Nucleus accumbens (tissue), 56 donors: ENCODE measurements around the gene MKNK2.
A peak's percentile ranks its signal among the peaks of the same experiment; 100 is the strongest.
"Not testable (repeated sequence)": the region's sequence is repeated elsewhere in the genome, so short reads cannot be mapped to it uniquely, and the experiment has no call there.

Source experiments
- DNase-seq, 56 donors: peaks; one replicate each; lab custom pipeline; 2025; lab: John Stamatoyannopoulos, UW

MKNK2 gene

DNA sequence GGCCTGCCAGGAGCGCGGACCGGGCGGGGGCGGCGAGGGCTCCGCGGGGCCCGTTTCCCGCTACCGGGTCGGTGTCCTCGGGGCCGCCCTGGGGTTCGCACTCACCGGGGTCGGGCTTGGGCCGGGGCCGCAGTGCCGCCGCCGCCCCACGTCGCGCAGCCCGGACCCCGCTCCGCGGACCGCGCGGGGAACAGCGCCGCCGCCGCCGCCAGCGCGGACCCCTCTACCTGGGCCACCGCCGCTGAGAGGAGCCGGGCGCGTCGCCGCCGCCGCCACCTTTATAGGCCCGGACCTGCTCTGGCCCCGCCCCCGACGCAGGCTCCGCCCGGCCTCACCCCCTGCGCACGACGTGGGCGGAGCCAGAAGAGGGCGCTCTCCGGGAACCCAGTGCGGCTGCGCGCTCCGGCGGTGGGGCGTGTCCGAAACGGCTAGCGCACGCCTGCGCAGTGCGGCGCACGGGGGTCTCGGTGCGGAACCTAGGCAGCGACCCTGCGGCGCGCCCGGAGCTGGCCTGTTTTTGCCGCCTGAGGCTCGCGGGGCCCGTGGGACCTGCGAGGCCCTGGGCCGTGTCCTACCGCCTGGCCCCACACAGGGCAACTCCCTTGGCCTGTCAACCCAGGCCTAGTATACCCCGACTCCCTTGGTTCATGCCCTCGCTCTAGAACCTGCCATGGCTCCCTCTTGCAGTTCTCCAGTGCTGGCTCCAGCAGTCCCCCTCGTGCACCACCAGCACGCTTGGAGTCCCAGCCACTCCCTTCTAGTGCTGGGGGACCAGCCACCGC lies at the start of gene MKNK2:
TSS of gene MKNK2 (minus strand) at position 254 of the 782 bp plus-strand sequence. CDS start 393 bp downstream, outside the sequence.
- peak in 55 of 56 donors; percentile 40 to 96 (median 88) for DNase-seq

DNA sequence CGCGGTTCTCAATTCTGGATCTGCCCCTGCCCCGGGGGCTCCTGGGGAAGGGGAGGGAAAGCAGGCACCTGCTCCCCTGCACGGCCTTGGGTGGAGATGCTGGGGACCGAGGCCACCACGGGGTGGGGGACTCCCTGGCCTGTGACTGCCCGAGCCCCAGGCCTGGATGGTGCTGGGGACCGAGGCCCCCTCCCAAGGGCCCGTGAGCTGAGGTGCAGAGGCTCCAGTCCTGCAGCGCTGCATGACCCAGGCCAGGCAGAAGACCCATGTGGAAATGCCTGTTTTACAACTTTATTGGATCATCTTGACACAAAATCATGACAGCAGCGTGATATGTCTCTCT lies 49.6 kb upstream of the MKNK2 start:
- DNase-seq = no peak

DNA sequence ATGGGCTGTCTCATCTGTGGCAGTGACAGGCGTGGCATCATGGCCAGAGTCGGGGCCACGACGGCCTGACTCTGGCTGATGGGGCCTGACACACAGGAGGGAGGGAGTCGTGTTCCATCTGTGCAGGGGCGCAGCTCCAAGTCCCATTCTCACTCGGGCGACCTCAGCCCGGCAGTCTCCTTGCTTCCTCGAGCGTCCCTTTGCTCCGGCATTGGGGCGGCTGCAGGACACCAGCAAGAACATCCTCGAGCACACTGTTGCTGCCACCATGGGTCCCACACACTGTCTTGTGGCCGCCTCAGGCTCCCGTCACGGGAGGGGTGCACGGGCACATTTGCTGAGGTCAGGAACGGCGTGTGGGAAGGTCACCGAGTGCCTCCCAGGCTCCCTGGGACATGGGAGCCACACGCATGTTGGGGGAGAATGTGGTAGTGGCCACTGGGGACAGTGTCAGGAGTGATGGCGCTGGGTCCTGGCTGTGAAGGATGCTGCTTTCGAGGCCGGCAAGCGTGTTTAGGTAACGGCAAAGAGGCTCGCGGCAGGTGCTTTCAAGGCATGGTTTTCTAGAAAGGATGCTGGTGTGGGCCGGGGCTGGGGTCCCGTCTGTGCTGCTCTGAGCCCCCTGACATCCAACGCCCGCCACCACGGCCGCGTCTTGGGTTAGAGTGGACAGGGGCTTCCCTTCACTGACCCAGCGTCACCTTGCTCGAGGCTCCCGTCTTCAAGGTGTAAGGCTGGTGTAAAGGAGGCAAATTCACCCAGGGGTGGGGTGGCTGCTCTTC lies 49.1 kb upstream of the MKNK2 start:
- no peak for DNase-seq

- DNase-seq = no peak
Observed at GRCh38 chr19:2099054-2099501, 48.0 kb upstream of the MKNK2 start.

- peak in 1 of 56 donors; percentile 26 for DNase-seq
Observed at GRCh38 chr19:2097886-2098327, 46.9 kb upstream of the MKNK2 start.

GRCh38 chr19:2097203-2097885 lies 46.3 kb upstream of the MKNK2 start:
- DNase-seq = peak in 2 of 56 donors; percentile 34 to 45

GRCh38 chr19:2096480-2097202 lies 45.6 kb upstream of the MKNK2 start, which contains the start of gene IZUMO4:
TSS of gene IZUMO4 (plus strand) at chr19:2096915. CDS start at chr19:2096946, 31 bp downstream.
- DNase-seq = peak; percentile 88 to 100 (median 99)

- peak in 30 of 56 donors; percentile 75 to 99 (median 96) for DNase-seq
Observed at GRCh38 chr19:2096034-2096479, 45.0 kb upstream of the MKNK2 start, which contains the start of gene MOB3A. TSS of gene MOB3A (minus strand) at chr19:2096326. CDS start at chr19:2078560, 17,766 bp downstream.

- not testable (repeated sequence) for DNase-seq
Observed at GRCh38 chr19:2091926-2092525, 41.0 kb upstream of the MKNK2 start.

DNA sequence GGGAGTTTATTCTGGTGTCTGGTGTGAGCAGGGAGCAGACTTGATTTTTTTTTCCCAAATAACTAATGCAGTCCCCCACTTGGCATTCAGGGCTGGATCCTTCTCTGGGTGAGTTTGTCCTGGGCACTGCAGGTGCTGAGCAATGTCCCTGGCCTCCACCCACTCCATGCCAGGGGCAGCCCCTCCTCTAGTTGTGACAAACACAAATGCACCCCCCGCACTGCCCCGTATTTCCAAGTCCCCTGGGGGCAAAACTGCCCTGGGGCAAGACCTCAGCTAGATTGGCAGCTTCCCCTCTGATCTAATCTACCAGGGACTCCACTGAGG lies 38.6 kb upstream of the MKNK2 start:
- no peak for DNase-seq

GRCh38 chr19:2089001-2089711 lies 38.1 kb upstream of the MKNK2 start:
- no peak for DNase-seq

DNA sequence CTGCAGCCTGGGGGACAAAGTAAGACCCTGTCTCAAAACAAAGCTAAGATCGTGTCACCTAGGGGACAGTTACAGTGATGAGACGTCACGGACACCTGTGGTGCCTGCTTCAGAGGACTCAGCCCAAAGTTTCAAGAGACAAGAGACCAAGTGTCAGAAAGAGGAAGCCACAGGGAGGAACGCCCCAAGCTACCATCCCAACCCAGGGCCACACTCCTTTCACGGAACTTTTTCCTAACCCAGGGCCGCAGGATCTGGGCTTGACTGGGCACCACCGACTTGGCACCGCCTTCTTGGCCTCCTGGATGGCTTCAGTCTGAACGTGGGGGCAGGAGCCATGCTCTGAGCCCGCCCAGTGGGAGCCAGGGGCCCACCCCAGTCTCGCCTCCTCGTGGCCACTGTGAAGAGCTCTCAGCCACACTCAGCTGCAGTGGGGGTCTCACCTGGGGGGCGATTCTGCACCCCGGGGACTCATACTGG lies 36.6 kb upstream of the MKNK2 start:
- DNase-seq = no peak

DNA sequence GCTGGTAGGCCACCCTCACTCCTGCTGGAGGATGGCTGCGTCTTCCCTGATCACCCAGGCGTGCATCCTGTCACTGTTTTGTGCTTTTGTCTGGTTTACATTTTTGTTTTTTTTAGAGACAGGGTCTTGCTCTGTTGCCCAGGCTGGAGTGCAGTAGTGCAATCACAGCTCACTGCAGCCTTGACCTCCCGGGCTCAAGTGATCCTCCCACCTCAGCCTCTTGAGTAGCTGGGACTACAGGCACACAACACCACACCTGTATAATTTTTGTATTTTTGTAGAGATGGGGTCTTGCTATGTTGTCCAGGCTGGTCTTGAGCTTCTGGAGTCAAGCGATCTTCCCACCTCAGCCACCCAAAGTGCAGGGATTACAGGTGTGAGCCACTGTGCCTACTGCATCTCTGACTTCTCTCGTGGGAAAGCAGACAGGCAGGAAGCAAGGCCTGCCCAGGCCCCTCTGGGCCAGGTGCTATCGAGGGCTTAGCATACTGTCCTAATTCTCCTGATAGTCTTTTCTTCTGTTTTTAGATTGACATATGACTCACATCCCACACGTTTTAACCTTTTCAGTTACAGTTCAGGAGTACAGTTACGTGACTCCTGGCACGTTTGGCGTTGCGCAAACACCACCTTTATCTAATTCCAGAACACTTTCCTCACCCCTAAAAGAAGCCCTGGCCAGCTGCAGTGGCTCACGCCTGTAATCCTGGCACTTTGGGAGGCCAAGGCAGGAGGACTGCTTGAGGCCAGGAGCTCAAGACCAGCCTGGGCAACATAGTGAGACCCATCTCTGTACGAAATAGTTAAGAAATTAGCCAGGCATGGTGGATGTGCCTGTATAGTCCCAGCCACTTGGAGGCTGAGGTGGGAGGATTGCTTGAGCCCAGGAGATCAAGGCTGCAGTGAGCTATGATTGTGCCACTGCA lies 35.9 kb upstream of the MKNK2 start:
- not testable (repeated sequence) for DNase-seq

DNA sequence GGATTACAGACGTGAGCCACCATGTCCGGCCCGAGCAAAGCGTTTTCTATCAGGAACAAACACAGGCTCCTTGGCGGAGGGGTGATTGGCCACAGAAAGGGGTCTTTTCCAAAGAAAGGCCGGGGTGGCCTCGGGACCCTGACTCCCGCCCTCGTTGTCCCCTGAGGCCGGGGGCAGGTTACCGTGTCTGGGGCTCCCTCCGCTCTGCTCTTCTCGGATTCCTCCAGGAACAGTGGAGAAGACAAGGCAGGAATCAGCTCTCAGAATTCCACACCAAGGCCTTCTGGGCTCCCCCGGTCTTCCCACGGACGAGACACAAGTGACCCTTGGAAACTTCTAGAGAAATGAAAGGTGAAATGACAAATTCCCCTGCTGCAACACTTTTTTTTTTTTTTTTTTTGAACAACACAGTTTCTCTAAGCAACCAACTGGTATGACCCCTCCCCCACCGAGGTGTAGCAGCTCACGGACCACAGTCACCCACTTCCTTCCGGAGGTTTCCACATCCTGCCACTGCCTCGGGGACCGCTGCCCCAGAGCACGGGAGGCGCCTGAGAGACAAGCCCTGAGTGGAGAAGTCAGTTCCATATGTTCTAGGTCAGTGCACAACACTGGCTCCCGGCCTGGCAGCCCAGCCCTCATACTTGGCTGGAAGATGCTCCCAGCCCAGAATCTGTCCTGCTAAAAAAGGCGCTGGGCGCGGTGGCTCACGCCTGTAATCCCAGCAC lies 34.1 kb upstream of the MKNK2 start:
- peak in 3 of 56 donors; percentile 6 to 17 (median 15) for DNase-seq

- no peak for DNase-seq
Observed at GRCh38 chr19:2083174-2083854, 32.3 kb upstream of the MKNK2 start.
